GM19351 (cell line): ENCODE data around the gene SLC27A1.
"Not testable (repeated sequence)": the region's sequence is repeated elsewhere in the genome, so short reads cannot be mapped to it uniquely, and the experiment has no call there.

Source experiments
- ATAC-seq: cut with Tn5 transposase; IDR thresholded peaks from one replicate; pipeline ENCODE4 v1.9.1; 2021; ENCODE audit warnings: mild to moderate bottlenecking, moderate library complexity; ENCODE audit not compliant: unreplicated experiment

SLC27A1 gene

DNA sequence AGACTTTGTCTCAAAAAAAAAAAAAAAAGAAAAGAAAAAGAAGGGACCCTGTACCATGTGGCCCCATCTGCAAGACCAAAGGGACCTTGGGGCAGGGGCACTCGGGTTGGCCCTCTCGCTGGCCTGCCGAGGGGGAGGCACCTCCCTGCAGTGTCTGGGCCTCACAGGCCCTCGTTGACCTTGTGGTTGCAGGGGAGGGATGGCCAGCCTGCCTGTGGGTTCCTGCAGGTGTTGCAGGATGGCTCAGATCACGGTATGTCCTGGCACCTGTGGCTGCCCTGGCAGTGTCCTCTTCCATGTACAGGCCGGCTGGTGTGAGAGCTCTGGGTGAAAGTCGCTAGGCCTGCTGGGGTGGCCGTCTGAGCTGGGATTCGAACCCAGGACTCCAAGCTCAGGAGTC lies 36.4 kb downstream of the SLC27A1 start:
- no peak for ATAC-seq

DNA sequence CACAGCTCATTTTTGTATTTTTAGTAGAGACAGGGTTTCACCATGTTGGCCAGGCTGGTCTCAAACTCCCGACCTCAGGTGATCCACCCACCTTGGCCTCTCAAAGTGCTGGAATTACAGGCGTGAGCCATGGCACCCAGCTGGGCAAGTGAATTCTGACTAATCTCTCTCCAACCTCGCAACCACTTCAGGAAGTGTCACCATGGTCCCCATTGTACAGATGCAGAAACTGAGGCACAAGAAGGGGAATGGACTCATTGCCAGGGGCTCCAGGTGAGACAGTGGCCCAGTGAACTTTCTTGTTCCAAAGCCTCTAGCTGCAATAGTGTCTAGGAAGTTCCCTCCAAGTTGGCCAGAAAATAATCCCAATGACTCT lies 38.2 kb downstream of the SLC27A1 start:
- ATAC-seq, result not testable (repeated sequence)

DNA sequence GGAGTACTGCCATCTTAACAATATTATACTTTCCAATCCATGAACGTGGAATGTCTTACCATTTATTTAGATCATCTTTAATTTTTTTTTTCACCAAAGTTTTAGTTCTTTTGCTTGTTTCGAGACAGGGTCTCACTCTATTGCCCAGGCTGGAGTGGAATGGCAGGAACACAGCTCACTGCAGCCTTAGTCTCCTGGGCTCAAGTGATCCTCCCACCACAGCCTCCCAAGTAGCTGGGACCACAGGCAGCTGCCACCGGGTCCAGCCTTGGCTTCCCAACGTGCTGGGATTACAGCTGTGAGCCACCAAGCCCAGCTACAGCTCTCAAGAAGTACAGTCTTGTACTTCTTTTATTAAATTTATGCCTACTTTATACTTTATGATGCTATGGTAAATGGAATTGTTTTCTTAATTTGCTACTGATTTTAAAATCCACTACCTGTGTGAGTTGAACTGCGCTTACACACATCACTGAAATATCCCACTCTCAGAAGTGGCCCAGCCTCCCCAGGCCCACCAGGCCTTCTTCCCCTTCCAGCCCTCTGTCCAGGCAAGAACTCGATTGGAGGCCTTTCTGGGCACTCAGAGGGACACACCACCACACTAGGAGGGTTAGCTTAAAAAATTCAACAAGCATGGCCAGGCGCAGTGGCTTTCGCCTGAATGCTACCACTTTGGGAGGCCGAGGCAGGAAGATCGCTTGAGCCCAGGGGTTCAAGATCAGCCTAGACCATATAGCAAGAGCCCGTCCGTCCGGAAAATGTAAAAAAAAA lies 40.1 kb downstream of the SLC27A1 start:
- no peak for ATAC-seq

DNA sequence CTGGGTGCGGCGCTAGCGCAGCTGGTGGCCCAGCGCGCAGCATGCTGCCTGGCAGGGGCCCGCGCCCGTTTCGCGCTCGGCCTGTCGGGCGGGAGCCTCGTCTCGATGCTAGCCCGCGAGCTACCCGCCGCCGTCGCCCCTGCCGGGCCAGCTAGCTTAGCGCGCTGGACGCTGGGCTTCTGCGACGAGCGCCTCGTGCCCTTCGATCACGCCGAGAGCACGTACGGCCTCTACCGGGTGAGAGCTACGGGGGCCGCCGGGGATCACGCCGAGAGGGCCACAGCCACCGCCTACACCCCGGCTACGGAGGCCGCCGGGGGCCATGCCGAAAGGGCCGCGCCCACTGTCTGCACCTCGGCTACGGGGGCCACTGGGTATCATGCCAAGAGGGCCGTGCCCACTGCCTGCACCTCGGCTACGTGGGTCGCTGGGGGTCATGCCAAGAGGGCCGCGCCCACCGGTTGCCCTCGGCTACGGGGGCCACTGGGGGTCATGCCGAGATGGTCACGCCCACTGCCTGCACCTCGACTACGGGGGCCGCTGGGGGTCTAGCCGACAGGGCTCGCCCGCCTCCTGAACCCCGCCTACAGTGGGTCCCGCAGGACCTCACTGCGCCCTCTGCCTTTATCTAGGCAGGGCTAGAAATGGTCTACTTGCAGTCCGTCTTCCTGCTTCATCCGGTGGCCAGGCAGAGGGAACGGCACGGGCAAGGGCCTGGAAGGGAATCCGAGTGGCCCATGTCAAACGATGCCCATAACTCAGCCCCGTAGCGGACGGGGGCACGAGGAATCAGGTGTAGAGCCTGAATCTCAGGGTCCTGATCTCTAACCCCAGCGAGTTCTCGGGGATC lies 41.6 kb downstream of the SLC27A1 start:
- ATAC-seq, result peak; percentile 51

DNA sequence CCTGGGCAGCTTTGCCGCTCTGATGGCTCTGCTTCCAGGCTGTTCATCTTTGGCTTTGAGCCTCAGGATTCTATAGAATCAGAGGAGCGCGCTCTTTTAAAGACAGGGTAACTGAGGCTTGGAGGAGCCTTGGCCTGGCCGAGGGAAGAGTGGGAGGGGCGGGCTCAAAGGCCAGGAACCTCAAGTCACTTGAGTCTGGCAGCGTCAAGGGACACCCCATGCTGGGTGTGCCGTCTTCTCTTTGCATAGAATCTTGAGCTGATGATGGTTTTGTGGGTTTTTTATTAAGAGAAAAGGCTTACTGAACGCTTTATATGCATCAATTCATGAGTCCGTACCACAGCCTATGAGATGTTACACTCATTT lies 42.2 kb downstream of the SLC27A1 start:
- no peak for ATAC-seq

DNA sequence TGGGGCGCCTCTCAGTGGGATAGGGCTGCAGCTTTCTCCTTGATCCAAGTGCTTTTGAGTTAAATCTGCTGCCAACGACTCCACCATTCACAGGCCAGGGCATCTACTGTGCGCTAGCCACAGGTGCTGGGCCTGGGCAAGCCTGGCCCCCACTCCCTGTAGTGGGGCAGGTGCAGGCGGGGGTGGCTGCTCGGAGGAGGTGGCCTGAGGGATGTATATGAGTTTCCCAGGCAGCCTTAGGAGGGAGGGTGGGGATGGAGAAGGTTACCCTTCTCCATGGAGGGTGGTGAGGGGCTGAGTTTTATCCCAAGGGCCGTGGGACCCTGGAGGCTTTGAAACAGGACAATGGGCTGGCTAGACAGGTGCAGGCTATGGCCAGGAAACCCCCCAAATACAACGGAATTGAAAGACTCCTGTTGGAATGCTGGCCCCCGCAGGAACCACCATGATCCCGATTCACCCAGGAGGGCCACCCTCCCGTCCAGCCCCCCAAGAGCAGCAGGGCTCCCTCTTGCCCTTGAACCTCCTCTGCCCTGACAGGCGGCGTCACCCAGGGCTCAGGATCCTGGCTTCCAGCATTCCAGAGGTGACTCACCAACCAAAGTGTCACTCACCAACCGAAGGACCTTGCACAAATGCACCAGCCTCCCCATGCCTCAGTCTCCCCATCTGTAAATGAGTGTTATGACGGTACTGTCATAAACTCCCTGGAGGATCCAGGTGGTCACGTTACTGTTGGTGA lies 45.3 kb downstream of the SLC27A1 start:
- ATAC-seq, result no peak

DNA sequence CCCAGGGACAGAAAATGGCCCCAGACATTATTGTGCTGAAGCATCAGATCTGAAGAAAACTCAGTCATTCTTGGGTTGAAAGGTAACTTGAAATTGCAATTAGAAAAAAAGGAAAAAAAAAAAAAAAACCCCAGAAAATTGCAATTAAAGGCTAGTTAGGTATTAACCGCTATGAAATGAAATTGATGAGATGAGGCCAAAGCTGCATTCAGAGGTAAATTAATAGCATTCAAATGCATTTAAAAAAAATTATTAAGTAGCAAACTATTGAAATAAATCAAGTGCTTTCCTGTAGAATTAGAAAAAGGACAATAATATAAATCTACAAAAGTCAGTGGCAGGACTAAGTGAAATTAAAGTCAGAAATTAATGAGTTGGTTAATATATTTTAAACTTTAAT lies 47.6 kb downstream of the SLC27A1 start:
- no peak for ATAC-seq

DNA sequence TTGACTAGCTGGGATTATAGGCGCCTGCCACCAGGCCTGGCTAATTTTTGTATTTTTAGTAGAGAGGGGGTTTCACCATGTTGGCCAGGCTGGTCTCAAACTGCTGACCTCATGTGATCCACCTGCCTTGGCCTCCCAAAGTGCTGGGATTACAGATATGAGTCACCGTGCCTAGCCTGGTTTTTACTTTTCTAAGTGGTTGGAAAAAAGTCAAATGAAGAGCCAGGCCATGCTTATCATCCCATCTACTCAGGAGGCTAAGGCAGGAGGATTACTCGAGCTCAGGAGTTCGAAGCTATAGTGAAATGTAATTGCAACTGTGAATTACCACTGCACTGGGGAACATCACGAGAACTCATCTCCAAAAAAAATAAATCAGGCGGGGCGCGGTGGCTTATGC lies 48.3 kb downstream of the SLC27A1 start:
- not testable (repeated sequence) for ATAC-seq

DNA sequence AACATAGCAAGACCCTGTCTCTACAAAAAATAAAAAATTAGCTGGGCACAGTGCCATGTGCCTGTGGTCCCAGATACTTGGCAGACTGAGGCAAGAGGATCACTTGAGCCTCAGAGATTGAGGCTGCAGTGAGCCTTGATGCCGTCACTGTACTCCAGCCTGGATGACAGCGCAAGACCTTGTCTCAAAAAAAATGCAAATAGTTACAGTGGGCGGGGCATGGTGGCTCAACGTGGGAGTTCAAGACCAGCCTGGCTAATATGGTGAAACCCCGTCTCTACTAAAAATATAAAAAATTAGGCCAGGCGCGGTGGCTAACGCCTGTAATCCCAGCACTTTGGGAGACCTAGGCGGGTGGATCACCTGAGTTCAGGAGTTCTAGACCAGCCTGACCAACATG lies 49.6 kb downstream of the SLC27A1 start:
- no peak for ATAC-seq

DNA sequence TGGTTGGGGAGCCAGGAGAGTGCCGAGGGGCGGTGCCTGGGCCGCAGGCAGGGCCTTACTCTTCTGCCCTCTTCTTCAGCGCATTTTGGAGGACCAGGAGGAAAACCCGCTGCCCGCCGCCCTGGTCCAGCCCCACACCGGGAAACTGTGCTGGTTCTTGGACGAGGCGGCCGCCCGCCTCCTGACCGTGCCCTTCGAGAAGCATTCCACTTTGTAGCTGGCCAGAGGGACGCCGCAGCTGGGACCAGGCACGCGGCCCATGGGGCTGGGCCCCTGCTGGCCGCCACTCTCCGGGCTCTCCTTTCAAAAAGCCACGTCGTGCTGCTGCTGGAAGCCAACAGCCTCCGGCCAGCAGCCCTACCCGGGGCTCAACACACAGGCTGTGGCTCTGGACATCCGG lies 50.5 kb downstream of the SLC27A1 start:
- no peak for ATAC-seq

DNA sequence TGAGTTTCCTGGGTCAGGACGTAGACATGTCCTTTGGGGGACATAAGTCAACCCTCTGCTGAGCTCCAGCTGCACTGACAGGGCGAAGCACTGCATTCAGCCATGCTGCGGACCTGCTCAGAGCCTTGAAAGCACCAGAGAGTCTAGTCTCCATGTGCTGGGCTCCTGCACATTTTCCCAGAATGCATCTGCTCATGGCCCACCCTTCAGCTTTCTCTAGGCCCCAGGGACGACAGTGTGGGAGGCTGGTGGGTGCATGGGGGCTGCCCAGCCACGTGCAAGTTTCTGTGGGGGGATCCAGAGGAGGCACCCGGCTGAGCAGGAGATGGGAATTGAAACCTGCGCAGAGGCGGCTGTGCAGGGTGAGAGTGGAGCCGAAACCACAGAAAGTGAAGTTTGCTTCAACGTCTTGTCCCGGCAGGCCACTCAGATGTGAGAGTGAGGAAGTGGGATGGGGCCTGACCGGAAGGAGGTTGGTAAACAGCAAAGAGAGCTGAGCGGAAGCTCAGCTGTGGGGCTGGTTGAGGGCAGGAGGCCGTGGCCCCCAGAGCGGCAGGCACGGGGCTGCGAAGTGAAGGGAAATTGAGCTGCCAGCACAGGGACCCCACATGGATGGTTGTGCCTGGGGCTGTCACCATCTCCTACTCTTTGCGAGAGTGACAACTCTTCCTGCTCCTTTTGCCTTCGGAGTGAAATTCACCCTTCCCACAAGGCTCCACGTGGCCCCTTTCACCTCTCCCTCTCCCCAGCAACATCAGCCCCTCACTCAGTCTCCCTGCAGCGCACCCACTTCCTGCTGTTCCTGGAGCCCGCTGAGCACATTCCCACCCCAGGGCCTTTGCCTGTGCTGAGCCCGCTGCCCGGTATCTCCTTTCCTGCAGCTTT lies 52.9 kb downstream of the SLC27A1 start:
- ATAC-seq, result peak; percentile 75

DNA sequence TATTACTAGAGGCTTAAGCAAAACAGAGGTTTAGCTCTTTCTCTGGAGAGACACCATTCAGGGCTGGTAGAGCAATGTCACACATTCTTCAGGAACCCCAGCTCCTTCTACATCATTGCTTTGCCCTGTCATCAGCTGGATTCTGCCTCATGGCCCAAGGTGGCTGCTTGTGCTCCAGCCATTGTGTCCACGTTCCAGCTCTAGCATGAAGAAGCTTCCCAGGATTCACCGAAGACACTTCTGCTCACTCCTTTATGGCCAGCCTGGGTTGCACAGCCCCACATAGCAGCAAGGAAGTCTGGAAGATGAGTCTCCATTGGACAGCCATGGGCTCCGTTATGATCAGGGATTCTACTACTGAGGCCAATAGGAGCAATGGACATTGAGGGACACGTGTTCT lies 54.3 kb downstream of the SLC27A1 start:
- ATAC-seq, result no peak

DNA sequence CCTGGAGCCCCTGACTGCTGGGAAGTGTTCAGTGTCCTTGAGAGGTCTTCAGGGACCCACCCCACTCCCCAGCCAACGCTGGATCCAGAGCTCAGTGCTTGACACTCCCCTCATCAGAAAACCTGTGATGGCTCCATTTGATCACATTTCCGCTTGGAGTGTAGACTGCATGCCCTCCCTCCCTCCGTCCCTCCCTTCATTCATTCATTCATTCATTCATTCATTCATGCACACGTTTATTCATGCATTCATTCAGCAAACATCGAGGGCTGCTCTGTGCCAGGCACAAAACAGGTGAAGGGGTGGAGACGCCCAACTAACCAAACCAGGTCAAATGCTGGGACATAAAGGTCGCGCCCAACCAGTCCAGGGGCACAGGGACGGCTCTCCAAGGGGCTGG lies 54.8 kb downstream of the SLC27A1 start:
- ATAC-seq, result no peak

DNA sequence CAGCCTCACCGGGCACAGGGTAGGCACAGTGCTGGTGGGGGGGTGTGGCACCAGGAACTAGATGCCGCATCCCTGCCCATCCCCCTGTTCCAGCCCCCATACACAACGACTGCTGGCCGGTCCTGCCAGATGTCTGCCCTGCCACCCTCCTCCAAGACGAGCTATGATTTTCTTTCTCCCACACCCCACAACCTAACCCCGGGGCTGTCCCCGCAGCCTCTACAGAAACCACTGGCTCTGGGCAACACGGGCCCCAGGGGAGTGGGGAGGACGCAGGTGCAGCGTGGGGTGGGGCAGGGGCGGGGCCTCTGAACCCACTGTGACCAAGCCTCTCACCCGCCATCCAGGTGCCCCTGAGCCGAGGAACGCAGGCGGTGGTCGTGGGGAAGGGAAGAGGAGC lies 56.6 kb downstream of the SLC27A1 start:
- ATAC-seq, result no peak

DNA sequence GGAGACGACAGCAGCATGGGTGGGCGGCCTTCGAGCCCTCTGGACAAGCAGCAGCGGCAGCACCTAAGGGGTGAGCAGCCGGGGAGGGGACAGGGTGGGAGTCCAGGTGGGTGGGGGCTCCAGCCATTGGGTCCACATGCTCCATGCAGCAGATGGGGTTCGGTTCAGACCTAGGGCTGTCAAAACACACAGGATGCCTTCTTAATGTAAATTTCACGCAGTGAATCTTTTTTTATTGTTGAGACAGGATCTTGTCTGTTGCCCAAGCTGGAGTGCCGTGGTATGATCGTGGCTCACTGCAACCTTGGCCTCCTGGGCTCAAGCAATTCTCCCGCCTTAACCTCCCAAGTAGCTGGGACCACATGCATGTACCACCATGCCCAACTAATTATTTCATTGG lies 57.0 kb downstream of the SLC27A1 start:
- no peak for ATAC-seq

DNA sequence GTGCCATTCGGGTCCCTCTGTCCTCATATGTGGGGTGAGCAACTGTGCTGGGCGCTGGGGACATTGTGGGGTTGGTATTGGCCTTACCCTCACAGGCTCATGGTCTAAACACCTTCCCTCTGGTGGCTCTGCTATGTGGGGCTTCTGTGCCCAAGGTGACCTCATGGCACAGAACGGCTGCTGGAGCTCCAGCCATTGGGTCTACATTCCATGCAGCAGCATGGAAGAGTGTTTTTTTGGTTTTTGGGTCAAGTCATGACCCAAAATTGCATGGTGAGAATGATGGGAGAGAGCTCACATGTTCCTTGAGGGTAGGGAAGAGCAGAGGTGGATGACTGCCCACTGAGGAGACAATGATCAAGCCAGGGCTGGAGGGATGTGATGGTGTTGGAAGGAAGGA lies 58.3 kb downstream of the SLC27A1 start:
- ATAC-seq, result no peak

DNA sequence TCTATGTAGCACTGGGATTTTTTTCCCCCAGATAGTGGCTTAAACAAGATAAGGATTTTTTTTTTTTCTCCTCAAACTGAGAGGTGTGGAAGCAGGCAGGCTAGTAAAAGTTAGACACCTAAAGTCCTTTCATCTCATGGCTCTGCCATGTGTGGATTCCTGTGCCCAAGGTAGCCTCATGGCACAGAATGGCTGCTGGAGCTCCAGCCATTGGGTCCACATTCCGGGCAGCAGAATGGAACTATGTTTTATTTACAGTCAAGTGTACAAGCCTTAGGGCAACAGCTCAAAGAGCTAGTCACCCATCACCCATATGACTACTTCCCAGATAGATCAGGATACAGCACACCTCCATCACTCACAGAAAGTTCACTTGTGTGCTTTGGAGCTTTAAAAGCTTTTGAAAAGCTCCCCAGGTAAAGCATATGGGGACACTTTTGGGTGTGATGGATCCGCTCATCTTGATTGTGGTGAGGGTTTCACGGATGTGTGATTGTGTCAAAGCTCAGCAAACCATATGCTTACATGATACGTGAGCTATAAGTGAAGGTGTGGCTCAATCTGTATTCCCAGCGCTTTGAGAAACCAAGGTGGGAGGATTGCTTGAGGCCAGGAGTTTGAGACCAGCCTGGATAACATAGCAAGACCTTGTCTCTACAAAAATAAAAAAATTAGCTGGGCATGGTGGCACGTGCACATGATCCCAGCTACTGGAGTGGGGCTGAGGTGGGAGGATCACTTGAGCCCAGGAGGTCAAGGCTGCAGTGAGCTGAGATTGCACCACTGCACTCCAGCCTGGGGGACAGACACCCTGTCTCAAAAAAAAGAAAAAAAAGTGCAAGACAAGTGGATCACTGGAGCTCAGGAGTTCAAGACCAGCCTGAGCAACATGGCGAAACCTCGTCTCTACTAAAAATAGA lies 59.2 kb downstream of the SLC27A1 start:
- no peak for ATAC-seq

DNA sequence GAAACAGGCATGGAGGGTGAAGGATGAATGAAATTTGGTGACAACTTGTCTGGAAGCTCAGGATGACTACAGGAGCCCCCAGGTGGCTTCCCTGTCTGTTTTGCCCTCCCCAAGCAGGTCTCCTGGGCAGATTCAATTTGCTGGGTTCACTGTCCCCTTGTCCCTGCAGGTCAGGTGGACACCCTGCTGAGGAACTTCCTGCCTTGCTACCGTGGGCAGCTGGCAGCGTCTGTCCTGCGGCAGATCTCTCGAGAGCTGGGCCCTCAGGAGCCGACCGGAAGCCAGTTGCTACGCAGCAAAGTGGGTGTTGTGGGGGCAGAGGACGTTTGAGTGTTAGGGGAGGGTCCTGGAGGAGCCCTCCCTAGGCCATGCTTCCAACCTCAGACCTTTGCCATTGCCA lies 60.3 kb downstream of the SLC27A1 start:
- ATAC-seq, result no peak

DNA sequence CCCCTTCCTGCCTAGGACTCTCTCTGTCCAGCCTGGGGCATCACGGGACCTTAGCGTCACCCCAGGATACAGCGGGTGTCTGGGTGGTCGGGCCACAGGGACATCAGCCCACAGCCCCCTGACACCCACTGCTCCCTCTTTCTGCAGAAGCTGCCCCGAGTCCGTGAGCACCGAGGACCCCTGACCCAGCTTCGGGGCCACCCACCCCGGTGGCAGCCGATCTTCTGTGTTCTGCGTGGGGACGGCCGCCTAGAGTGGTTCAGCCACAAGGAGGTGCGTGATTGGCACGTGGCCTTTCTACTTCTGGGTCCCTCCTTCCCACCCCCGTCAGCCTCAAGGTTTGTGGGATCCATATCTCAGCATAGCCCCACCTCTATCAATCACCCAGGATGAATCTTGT lies 61.8 kb downstream of the SLC27A1 start:
- no peak for ATAC-seq

DNA sequence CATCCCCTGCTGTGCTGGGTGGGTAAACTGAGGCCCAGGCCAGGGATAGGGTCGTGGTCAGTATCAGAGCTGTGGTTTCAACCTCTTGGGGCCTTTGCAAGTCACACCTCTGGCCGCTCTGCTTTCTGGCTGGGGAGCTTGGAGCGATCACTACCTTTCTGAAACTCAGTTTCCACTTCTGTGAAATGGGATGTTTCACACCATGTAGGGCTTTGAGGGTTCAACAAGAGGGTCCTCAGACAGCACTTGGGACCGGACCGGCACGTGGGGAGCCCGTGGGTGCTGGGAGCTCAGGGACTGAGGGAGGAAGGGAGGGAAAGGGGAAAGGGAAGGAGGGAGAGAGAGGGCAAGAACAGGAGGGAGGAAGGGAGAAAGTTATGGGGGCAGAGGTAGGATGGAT lies 62.2 kb downstream of the SLC27A1 start:
- ATAC-seq, result no peak
